Uterus (tissue), 2 donors: ENCODE data around the gene BCAS3.

Experiments
- CTCF ChIP-seq, 4 experiments: fragments of 200-600 bp in 2 of 4; fragments of 450-650 bp in 2 of 4; sonication (generic) in 2 of 4; IDR thresholded peaks; one replicate each; pipeline ENCODE4 v1.5.1; 2016 to 2019; ENCODE audit warnings: antibody characterized with exemption in 4 of 4, mild to moderate bottlenecking in 2 of 4, moderate library complexity in 1 of 4
- POLR2A ChIP-seq, 2 donors: fragments of 450-650 bp; IDR thresholded peaks; one replicate each; pipeline ENCODE4 v1.6.1; 2016; ENCODE audit warnings: antibody characterized with exemption in 2 of 2, mild to moderate bottlenecking in 1 of 2, moderate library complexity in 1 of 2

GRCh38 chr17:61097781-61098180 lies 420.1 kb downstream of the BCAS3 start:
- TF ChIP-seq CTCF (IDR thresholded peaks at IDR 0.05) (no peak), POLR2A (IDR thresholded peaks at IDR 0.05) (no peak)
